DMS79 (cell line): ENCODE measurements around the gene UCHL5.

Experiments
- DNase-seq: peaks from one replicate; lab custom pipeline; 2025; lab: John Stamatoyannopoulos, UW

The UCHL5 gene

GRCh38 chr1:193059282-193060114, at the start of gene UCHL5, which contains the start of gene RO60:
Gene UCHL5 (minus strand): TSS chr1:193059360. CDS start chr1:193059260, 100 bp downstream.
Gene RO60 (plus strand): TSS chr1:193059612. CDS start chr1:193069055, 9,443 bp downstream.
- peak; percentile 93 for DNase-seq

- DNase-seq, result no peak
Observed at GRCh38 chr1:193108471-193108870, 49.3 kb upstream of the UCHL5 start.

- no peak for DNase-seq
Observed at GRCh38 chr1:193105821-193106177, 46.6 kb upstream of the UCHL5 start.

GRCh38 chr1:193104907-193105820, 46.0 kb upstream of the UCHL5 start, which contains the start of gene GLRX2:
Gene GLRX2 (minus strand): TSS chr1:193105414. CDS start chr1:193105382, 32 bp downstream.
- DNase-seq, result peak; percentile 24

- no peak for DNase-seq
Observed at GRCh38 chr1:193104502-193104906, 45.3 kb upstream of the UCHL5 start.

GRCh38 chr1:193103759-193104501, 44.8 kb upstream of the UCHL5 start:
- DNase-seq, result no peak

GRCh38 chr1:193102662-193103061, 43.5 kb upstream of the UCHL5 start:
- no peak for DNase-seq

- DNase-seq, result no peak
Observed at GRCh38 chr1:193094112-193094511, 35.0 kb upstream of the UCHL5 start.

GRCh38 chr1:193090865-193091264, 31.7 kb upstream of the UCHL5 start:
- DNase-seq, result no peak

GRCh38 chr1:193087893-193088292, 28.7 kb upstream of the UCHL5 start:
- DNase-seq, result no peak

GRCh38 chr1:193086342-193086741, 27.2 kb upstream of the UCHL5 start:
- no peak for DNase-seq

- DNase-seq, result no peak
Observed at GRCh38 chr1:193085263-193085662, 26.1 kb upstream of the UCHL5 start.

GRCh38 chr1:193083365-193084088, 24.4 kb upstream of the UCHL5 start:
- no peak for DNase-seq

- no peak for DNase-seq
Observed at GRCh38 chr1:193079187-193079586, 20.0 kb upstream of the UCHL5 start.

- DNase-seq, result no peak
Observed at GRCh38 chr1:193077991-193078390, 18.8 kb upstream of the UCHL5 start.

- no peak for DNase-seq
Observed at GRCh38 chr1:193070942-193071341, 11.8 kb upstream of the UCHL5 start.

- DNase-seq, result no peak
Observed at GRCh38 chr1:193070386-193070753, 11.2 kb upstream of the UCHL5 start.

- DNase-seq, result no peak
Observed at GRCh38 chr1:193069748-193070385, 10.7 kb upstream of the UCHL5 start.

- no peak for DNase-seq
Observed at GRCh38 chr1:193068013-193068412, 8.9 kb upstream of the UCHL5 start.

- DNase-seq, result no peak
Observed at GRCh38 chr1:193066606-193067005, 7.4 kb upstream of the UCHL5 start.

- DNase-seq, result no peak
Observed at GRCh38 chr1:193065954-193066353, 6.8 kb upstream of the UCHL5 start.
